KBM-7 (cell line): ENCODE results near the gene UCKL1.

Experiments
- DNase-seq: peaks from one replicate; pipeline ENCODE4 v3.0.0-alpha.2; 2015
- in situ Hi-C: fragments of 300-500 bp; cut with MboI; formaldehyde crosslinking; loops from 2 replicates; pipeline ENCODE4 v1.14.3; 2020; ENCODE audit warnings: low sequenced_read_pairs, low pct_unique_long_range_greater_than_20kb, mixed read lengths

UCKL1 gene

GRCh38 chr20:63946986-63947637 is 9.1 kb downstream of the UCKL1 start:
- no peak for DNase-seq
- in situ Hi-C loops: no loop called here

- in situ Hi-C loops: no loop called here
- DNase-seq: no peak
Measured at GRCh38 chr20:63945921-63946920, 10.0 kb downstream of the UCKL1 start.

- in situ Hi-C loops: no loop called here
- DNase-seq: no peak
Measured at GRCh38 chr20:63945031-63945658, 11.1 kb downstream of the UCKL1 start.

DNA sequence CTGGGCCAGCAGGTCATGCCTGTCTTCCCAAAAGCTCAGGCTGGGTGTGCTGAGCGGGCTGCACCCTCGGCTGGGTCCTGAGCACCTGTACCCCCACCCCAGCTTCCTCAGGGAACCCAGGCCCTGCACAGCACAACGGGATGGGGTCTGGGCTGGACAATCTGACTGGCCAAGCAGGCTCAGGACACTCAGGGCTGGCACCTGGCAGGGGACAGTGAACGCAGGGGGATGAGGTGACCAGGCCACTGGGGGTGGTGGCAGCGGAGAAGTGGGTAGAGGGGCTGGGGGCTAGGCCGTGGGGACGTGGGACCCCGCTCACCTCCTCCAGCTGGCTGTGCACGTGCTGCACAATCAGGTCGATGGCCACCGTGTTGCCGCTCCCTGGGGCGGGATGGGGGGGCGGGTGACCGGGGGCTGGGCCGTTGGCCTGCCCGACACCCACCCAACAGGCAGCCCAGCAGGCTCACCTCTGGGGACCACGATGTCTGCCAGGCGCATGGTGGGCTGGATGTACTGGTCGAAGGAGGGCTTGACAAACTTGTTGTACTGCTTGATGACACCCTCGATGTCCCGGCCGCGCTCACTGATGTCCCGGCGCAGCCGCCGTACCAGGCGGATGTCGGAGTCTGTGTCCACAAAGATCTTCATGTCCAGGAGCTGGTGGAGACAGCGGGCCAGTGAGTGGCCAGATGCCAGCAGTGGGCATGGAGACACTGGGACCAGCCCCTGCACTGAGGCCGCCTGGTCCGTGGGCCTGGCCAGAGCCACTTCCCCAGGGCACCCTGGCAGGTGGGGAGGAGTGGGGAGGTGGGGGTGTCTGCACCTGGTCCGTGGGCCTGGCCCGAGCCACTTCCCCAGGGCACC is 11.9 kb downstream of the UCKL1 start:
- DNase-seq: no peak
- in situ Hi-C loops: no loop called here

DNA sequence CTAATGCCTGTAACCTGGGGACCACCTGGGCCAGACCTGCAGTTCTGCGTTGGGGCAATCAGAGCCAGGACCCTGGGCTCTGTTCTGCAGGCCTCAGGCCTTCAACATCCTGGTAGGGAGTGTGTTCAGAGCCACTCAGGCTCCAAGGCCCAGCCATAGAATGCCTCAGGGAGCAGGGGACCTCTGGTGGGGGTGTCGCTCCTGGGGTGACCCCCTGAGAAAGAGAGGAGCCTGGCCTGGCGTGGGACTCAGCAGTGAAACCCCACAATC is 12.5 kb downstream of the UCKL1 start:
- in situ Hi-C loops: no loop called here
- no peak for DNase-seq

GRCh38 chr20:63942969-63943807 is 13.0 kb downstream of the UCKL1 start:
- in situ Hi-C loops: no loop called here
- DNase-seq: no peak

DNA sequence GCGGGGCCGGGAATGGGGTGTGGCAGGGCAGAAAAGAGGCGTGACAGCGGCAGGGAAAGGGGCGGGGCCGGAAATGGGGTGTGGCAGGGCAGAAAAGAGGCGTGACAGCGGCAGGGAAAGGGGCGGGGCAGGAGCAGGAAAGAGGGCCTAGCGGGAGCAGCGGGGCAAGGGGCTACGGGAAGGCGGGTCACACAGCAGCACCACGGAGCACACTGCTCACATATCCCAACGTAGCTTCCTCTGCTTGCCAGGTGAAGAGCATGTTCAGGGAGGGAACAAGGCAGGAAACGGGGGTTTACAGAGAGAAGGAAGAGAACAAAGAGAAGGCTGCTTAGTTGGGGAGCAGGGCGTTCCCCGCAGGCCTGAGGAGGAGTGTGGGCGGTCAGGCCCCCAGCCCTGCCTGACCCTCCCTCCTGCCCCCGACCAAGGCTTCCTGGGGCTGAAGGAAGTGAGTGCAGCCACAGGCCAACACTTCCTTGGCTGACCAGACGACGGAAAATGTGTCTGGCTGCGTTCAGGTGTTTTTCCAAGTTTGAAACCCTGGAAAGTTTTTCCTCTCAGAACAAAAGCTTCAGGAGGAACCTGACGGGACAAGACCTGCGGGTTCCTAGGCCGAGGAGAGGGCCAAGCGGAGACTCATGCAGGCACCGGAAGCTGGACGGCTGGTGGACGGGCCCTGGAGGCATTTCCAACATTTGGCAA is 13.8 kb downstream of the UCKL1 start:
- in situ Hi-C loops: no loop called here
- DNase-seq: peak; percentile 49

DNA sequence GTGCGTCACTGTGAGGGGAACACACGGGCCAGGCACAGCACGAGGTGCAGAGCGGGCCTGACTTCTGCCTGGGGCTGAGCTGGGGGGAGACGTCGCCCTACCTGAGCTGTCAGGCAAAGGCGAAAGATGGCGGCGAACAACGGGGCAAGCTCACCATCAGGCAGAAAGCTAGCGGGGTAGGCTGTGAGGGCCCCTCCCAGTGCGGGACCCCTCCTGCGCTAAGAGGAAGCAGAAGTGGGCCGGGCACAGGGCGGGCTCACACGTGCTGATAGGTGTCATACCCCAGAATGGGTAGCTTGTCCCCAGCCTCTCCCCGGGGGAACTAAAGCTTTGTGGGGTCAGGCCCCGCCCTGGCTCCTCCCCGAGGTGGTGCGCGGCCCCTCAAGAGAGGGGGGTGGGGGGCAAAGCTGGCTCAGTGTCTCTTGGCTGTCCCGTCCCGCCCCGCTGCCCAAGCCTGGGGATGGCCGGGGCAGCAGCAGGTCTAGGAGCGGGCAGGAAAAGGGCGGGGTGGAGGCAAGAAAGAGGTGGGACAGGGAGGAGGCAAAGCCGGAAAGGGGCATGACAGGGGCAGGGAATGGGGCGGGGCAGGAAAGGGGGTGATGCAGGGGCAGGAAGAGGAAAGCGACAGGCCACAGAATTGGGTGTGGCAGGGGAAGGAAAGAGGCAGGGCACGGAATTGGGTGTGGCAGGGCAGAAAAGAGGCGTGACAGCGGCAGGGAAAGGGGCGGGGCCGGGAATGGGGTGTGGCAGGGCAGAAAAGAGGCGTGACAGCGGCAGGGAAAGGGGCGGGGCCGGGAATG is 14.7 kb downstream of the UCKL1 start:
- peak; percentile 71 for DNase-seq
- in situ Hi-C loops: no loop called here

DNA sequence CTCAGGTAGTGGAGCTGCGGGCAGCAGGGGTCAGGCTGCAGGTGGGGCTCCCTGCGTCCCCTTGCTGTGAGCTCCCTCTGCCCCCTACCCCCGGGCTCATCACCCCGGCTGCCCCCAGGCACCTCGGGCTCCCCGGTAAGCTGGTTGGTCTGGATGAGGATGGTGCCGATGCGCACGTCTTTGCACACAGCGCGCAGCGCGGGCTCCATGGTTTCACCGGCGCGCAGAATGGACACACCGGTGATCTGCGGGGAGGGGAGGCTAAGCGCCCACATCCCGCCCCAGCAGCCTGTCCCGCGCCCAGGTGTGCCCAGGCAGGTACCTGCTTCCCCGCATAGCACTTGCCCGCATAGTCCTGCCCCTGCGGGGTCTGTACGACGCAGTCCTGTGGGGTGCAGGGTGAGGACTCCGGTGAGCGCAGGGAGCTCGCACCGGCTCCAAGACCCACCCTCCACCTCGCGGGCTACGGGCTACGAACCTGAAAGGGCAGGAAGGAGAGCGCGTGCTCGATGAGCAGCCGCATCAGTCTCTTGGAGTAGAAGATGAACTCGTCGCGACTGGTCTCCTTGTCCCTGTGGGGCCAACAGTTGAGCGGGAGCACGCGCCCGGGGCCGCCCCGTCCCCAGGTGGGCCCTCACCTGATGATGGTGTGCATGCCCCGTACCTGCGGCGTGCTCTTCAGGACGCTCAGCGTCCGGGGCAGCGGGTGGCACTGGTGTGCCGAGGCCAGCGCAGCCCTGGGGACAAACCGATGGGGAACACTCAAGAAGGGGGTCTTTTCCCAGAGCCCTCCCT is 15.5 kb downstream of the UCKL1 start:
- in situ Hi-C loops: no loop called here
- DNase-seq: no peak

- DNase-seq: no peak
- in situ Hi-C loops: no loop called here
Measured at GRCh38 chr20:63940071-63940471, 16.1 kb downstream of the UCKL1 start.

- in situ Hi-C loops: no loop called here
- no peak for DNase-seq
Measured at GRCh38 chr20:63939061-63939935, 16.9 kb downstream of the UCKL1 start.

DNA sequence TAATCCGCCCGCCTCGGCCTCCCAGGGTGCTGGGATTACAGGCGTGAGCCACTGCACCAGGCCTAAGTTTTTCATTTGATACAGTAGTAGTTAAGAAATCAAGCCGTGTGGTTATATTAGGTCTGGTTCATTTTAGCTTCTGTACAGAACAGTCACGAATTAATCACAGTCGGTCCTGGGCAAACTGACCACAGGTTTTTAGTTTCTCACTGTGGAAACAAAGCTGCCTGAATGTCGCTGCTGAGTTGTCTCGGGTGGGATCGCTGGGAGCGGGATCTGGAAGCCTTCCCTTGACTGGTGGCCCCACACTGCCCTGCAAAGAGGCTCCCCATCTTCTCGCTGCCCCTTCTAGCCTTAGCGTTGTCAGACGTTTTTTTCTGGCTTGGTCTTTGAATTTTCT is 18.6 kb downstream of the UCKL1 start:
- no peak for DNase-seq
- in situ Hi-C loops: no loop called here

DNA sequence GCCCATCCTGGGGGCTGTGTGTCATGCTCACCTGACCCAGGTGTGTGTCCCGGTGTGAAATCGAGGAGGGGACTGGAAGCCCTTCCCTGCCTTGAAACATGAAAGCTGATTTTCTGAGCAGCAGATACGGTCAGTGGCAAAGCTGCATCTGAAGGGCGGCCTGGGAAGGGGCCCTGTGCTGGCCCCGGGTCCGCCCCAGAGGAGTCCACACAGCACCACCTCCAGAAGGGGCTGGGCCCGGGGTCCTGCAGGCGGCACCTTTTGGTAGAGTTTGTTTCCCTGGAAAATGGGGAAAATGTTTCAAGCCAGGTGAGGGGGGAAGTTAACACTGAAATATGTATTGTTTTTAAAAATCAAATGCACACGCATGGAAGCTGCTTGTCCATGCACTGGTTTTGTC is 20.8 kb downstream of the UCKL1 start:
- in situ Hi-C loops: no loop called here

DNA sequence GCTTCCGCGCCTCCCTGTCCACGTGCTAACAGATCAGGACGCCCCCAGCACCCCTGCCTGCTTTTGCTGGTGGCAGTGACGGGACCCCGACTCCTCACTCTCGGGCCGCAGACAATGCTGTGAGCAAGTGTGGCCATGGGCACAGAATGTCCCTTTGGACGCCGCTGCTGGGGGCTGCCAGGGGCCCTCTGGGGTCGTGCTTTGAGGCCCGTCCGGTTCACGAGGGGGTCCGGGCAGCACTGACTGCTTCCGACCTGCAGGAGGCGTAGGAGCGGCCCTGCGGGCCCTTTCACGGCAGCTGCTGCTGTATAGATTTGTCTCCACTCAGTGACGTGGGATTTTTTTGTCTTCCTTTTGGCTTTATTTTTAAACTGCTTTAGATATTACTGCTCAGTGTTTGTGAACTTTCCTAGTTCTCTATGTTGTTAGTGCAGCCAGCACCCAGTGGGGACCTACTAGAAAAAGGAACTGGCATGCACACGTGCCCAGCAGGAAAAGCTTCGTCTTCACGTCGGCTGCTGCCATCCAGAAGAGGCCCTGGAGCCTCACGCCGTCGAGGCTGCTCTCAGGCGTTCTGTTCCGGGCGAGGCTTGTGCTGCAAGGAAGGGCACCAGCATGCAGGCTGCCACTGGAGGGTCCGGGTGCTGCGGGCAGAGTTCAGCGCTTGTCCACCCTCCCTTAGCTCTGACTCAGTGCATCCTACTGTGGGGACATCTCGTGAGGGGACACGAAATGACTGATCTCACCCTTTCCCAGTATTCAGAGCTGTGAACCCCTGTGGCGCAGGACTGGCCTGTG is 21.7 kb downstream of the UCKL1 start:
- DNase-seq: no peak
- in situ Hi-C loops: no loop called here

More for the DNA sequence above, 20.8 kb downstream of the UCKL1 start:
- no peak for DNase-seq

DNA sequence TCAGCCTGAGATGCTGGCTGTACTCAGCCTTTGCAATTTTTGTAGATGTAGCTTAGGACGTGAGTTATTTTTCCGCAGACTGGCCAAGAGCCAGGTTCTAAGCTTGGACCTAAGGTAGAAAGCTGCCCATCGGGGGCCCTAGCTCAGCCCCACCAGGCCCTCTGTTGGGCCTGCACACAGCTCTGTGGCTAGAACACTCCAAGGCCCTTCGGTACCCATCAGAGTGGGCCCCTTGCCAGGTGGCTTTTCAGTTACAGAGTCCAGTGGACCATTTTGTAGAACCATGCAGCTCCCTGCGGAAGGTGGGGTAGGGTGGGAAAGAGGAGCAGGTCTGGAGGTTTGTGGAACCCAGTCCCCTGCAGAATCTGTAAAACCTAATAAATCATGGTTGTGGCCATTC is 22.6 kb downstream of the UCKL1 start:
- in situ Hi-C loops: no loop called here
- DNase-seq: no peak
